Left ventricle myocardium superior (tissue), 1 donor: ENCODE measurements around the gene EEF2K. TPM values are rescaled to one million over a fixed set of nuclear protein-coding genes. Genes with fewer than 3 reads are reported as not detected.

Experiments
- ATAC-seq: fragments of 200-7000 bp; cut with Tn5 transposase; one replicate; pipeline ENCODE4 v1.9.1; 2020; ENCODE audit warnings: mild to moderate bottlenecking, moderate library complexity
- DNase-seq: peaks from one replicate; pipeline ENCODE4 v3.0.0-alpha.2; 2020
- intact Hi-C: fragments of 100-400 bp; cut with micrococcal nuclease; formaldehyde crosslinking; loops from one replicate; pipeline ENCODE4 v1.11.0; 2022
- total RNA-seq: library from RNA; stranded (reverse); fragmentation: NEBNext Ultra II Directional; extraction: Animal tissue kit (Norgen Biotek cat#: 25700); gene quantifications from one replicate; pipeline ENCODE4 v1.2.1, GENCODE V29; 2021
- donor health status: DM: no; HTN: yes; CAD: no; lungs with severe emphysema.

The EEF2K gene
- total RNA-seq, 1 donor from 2014 or later: 29.9 TPM

DNA sequence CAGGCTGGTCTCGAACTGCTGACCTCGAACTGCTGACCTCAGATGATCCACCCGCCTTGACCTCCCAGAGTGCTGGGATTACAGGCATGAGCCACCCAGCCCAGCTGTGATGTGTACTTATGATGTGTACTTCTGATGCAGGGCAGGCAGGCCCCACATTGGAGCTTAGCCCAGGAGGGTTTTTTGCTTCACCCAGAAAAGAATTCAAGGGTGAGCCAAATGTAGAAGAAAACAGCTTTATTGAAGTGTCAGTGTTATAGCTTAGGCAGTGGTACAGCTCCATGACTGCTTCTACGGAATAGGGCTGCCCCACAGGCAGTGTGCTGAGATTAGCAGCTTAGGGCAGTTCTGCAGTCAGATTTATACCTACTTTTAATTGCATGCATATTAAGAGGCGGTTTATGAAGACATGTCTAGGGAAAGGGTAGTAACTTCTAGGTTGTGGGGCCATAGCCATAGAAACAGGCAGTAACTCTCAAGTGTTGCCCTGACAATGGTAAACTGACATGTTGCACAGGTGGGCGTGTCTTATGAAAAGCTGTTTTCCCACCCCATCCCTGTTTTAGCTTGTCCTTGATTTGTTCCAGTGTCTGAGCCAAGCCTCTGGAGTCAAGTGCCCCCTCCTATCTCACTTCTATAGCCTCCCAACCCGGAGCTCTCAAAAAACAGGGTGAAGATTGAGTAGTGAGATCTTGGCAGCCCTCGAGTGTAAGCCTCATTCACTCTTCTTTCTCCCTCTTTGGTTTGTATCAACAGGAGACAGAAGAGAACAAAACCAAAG, 67.0 kb downstream of the EEF2K start:
- intact Hi-C loops: no loop called here
- no peak for DNase-seq
- peak; percentile 91 for ATAC-seq

DNA sequence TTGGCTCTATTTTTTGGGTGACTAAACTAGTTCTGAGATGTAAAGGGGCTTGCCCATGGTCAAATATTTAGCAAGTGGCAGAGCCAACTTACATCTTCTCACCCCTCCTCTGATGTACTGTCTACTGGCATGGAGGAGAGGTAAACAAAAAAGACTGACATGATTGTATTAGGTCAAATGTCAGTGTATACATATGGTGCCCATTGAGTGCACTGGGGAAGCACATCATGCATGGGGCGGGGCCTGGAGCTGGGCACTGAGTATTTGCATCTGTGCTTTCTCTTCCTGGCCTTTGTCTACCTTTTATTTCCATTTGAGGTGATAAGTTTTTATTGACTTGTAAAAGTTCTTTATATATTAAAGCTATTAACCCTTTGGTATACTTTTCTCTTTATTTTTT, 68.8 kb downstream of the EEF2K start:
- intact Hi-C loops: no loop called here
- DNase-seq: no peak

DNA sequence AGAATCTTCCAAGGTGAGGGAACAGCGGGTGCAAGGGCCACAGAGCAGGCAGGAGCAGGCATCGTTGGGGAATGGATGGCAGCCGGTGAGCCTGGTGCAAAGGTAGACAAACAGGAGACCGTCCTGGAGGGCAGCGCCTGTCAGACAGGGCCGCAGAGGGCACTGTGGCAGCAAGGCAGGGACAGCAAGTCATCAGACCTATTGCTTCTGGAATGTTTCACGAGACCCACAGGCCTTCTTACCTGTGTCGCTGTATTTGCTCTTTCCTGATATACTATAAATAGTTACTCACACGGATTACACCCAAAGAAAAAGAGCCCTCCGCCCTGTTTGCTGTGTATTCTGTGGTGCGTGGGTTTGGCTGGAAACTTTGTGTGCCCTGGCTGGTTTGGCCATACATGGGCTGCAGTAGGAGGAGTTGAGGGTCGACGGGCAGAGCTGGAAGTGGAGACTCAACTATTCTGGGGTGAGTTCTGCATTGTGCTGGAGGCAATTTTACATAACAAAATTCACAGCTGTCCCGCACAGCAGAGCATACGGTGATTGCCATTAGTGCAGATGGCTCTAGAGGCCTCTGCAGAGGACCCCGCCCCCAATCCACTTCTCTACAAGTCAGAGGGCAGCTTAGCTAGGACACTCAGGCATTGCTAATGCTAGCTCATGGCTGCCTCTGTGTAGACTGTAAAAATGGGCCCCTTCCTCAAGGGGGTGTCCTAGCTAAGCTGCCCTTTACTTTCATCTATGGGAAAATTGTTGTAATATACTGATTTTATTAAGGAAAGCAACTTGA, 72.6 kb downstream of the EEF2K start:
- intact Hi-C loops: no loop called here
- DNase-seq: no peak
- ATAC-seq: no peak

More for the DNA sequence above, 68.8 kb downstream of the EEF2K start:
- no peak for ATAC-seq

DNA sequence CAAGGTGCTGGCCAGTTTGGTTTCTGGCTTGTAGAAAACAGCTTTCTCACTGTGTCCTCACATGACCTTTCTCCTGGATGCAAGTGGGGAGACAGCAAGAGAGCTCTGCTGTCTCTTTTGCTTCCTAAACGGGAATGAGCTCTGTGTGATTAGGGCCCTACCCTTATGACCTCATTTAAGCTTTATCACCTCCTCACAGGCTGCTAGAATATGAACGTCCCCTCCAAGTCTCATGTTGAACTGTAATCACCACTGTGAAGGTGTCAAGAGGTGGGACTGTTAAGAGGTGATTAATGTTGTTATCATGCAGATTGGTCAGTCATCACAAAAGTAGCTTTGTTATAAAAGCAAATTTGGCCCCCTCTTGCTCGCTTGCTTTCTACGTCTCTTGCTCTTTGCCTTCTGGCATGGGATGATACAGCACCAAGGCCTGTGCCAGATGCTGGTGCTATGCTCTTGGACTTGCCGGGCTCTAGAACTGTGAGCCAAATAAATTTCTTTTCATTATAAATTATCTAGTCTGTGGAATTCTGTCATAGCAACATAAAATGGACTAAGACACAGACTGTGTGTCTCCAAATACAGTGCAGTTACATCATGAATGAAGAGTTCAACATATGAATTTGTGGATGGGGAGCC, 76.3 kb downstream of the EEF2K start:
- no peak for DNase-seq
- intact Hi-C loops: no loop called here

DNA sequence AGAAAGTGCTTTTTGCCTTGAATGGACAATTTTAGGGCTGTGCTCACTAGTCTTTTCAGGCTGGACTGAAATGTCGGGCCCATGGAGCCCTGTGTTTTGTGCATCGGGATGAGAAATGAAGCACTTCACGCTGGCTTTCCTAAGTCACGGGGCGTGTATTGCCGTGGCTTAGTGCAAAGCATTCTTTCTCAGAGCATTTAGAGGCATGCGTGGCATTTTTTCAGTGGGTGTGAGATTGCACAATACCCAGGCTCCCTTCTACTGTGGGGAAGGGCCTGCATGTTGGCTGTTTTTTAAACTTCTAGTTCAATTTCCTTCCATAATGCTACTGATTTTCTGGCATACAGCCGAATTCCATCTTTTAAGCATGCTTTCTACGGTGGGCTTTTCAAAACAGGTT, 78.6 kb downstream of the EEF2K start:
- DNase-seq (no peak), ATAC-seq (no peak)
- intact Hi-C loops: no loop called here

More for the DNA sequence above, 76.3 kb downstream of the EEF2K start:
- no peak for ATAC-seq

DNA sequence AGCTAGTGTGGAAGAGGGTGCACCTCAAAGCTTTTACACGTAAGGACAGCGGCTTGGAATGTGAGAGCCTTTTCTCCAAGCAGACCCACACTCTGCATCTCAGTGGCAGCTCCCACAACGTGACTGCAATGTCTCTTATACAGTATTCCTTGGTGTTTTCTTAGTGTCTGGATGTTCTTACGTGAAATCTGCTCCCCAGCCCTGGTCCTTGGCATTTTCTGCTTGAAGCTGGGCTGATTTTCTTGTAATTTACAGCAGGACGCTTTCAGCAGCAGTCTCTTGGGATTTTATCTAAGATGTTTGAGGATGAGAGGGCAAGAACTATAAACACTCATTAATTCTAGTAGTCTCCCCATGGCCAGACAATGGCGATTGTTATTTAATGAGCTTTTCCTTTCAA, 79.0 kb downstream of the EEF2K start:
- no peak for DNase-seq
- intact Hi-C loops: no loop called here
- ATAC-seq: no peak

DNA sequence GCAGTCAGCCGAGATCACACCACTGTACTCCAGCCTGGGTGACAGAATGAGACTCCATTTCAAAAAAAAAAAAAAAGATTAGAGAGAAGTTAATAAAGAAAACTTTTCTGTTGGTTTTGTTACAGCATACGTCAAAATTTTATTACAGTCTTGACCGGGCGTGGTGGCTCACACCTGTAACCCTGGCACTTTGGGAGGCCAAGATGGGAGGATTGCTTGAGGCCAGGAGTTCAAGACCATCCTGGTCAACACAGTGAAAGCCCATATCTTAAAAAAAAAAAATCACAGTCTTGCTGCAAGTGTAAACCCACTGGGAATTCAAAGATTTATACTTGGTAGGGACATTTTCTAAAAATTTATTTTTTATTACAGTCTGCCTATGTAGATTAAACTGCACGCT, 84.9 kb downstream of the EEF2K start:
- no peak for ATAC-seq
- no peak for DNase-seq
- intact Hi-C loops: loop anchor here (10.0 kb wide), 2 partner anchors 56 to 286 kb away; partner anchors contain the start of genes MOSMO and PDZD9

DNA sequence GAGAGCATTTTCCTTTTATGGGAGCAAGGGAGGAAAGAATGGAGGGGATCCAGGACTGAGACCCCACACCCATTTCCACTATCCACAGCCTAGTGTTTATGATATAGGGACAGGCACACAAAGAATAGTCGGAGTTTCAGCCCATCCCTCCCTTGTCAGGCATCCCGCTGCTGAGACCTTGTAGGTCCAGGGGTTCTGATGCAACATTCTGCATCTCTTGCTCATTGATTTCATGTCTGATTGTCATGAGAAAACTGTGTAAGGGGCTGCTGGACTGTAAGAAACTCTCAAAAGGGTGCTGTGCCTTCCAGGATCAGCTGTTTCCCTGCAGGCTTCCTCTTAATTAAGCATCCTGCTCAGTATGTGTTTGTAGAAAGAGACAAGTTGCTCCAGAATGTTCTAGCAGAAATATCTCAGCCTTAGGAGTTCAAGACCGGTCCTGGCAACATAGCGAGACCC, 85.8 kb downstream of the EEF2K start:
- ATAC-seq: no peak
- intact Hi-C loops: loop anchor here (10.0 kb wide), 2 partner anchors 57 to 287 kb away; partner anchors contain the start of genes MOSMO and PDZD9

DNA sequence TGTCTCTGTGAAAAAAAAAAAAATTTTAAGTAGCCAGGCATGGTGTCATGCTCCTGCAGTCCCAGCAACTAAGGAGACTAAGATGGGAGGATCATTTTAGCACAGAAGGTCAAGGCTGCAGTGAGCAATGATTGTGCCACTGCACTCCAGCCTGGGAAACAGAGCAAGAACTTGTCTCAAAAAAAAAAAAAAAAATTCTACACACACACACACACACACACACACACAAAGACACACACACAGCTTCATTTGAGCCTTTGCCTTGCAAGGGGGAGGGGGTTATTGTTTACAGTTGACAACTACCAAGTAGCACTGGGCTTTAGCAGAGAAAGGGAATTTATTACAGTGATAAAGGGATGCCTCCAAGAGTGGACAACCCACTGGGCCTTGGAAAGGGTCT, 86.2 kb downstream of the EEF2K start:
- DNase-seq (no peak), ATAC-seq (no peak)
- intact Hi-C loops: loop anchor here (10.0 kb wide), 2 partner anchors 58 to 288 kb away; partner anchors contain the start of genes MOSMO and PDZD9

More for the DNA sequence above, 85.8 kb downstream of the EEF2K start:
- DNase-seq: no peak

DNA sequence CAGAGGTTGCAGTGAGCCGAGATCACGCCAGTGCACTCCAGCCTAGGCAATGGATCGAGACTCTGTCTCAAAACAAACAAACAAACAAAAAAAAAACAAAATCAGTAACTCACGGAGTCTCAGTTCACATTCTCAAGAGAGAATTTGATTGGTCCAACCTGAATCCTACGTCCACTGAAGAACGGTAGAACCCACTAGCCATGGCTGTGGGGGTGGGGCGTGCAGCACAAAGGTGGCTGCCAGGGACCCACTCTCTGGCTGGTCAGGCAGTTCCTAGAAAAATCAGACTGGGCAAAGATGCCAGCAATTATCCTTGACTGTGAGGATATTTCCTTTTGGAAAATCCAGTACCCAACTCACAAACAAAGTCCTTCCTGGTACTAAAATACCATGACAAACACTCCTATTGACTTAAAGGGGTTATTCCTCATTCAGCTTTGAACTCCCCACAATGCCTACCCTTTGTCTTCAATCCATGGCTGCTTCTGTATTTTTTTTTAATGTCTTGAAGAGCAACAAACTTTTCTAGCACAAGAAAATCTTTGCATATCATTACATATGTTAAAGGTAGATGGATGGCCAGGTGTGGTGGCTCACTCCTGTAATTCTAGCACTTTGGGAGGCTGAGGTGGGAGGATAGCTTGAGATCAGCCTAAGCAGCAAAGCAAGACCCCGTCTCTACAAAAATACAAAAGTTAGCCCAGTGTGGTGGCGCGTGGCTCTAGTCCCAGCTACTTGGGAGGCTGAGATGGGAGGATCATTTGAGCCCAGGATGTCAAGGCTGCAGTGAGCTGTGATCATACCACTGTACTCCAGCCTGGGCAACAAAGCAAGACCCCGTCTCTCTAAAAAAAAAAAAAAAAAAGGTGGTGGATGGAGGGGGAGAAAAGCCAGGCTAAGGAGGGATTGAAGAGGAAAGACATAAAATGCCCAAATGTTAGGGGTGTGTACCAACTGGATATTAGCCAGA, 87.3 kb downstream of the EEF2K start:
- intact Hi-C loops: loop anchor here (10.0 kb wide), 2 partner anchors 59 to 289 kb away; partner anchors contain the start of genes MOSMO and PDZD9
- ATAC-seq: no peak

DNA sequence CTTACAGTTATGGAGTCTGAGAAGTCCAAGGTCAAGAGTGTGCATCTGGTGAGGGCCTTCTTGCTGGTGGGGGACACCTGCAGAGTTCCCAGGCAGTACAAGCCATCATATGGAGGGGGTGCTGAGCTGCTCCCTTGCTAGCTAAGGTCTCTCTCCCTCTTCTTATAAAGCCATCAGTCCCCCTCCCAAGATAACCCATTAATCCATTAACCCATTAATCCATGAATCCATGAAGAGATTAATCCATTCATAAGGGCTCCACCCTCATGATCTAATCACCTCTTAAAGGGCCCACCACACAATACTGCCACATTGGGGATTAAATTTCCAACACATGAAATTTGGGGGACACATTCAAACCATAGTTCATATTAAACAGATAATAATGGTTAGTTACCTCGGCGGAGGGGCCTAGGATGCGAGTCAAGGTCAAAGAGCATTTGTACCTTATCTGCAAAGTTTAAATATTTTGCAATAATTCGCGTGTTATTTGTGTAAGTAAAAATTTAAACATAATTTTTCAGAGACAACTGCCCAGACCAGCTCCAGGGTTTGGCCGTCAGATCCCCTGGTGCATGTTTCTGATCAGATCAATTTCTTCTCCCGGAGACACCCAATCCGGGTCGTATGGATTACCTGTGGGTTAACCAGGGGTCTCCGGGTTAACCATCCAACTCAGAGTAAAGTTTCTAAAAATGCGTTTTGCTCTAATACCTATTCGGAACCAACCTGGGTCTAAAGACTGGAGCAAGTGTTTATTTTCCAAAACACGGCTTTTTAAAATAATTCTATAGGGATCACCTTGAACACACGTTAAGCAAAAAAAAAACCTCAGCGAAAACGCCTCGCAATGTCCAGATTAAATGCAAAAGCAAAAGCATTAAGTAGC, 90.4 kb downstream of the EEF2K start:
- no peak for DNase-seq
- ATAC-seq: no peak
- intact Hi-C loops: loop anchor here (5.0 to 10.0 kb wide), 3 partner anchors 62 to 292 kb away; partner anchors contain the start of genes MOSMO and PDZD9

More for the DNA sequence above, 87.3 kb downstream of the EEF2K start:
- no peak for DNase-seq

DNA sequence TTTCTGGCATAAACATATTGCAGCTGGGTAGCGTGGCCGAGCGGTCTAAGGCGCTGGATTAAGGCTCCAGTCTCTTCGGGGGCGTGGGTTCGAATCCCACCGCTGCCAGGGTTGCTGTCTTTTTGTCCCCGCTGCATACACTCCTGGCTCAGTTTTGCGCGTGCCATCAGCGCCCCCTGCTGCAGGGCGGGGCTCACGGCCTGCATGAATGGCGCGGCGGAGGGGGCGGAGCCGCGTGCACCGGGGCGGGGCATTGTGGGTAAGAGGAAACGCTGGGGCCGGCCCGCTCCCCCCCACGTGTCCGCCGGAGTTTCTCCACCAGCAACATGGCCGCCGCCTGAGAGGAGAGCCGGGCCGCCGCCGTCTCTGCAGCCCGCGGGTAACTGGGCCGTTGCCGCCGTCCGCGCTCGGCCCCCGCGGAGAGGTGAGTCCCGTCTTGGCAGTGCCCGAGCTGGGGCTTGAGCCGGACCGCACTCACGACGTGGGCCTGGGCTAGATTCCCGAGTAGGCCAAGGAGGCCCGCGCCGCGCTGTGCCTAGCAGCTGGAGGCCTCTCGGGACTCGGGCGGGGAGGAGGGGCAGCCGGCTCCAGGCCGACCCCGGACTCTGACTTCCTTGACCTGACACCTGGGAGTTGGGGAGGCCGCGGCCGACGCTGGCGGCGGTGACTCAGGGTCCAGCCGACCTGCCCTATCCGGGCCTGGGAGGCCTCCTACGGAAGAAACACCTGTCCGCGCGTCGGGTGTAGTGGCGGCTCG, 91.2 kb downstream of the EEF2K start, which contains the start of gene POLR3E:
Gene POLR3E, plus strand, starts transcription at position 296 of the 757 bp plus-strand sequence. CDS start 5,560 bp downstream, outside the sequence.
- intact Hi-C loops: loop anchor here (5.0 to 10.0 kb wide), 3 partner anchors 62 to 292 kb away; partner anchors contain the start of genes MOSMO and PDZD9
- ATAC-seq (peak; percentile 96), DNase-seq (peak; percentile 100)

DNA sequence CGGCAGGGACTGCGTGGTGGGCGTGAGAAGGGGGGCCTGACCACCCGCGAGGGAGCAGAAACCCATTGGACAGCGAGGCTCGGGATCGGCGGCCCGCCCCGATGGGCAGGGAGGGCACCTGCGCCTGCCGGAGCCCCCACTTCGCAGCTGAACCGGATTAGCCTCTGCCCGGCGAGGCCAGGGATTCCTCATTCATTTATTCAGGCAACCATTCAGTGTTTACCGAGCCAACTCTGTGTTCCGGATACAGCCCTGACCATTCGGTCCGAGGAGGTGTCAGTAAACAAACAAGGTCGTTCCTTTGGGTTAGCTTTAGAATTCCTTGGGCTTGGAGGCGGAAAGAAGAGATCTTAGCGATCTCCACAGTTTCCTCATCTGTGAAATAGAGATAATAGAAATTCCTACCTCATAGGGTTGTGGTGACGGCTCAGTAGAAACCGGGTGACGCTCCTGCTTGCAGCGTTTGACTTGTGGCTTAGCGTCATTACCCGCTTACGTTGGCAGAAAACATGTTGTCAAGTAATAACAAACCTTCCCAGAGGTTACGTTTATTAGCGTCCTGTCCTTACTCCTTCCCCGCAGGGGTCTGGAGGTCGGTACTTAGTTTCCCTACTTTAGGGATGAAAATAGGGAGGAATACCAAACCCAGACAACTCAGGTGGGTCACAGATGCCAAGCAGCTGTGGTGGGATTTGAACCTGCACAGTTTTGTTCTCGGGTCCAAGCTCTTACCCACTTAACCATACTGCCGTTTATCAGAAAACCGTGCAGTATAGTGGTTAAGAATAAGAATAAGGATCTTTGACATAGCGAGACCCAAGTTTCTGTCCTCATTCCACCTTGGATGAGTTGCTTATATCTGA, 92.0 kb downstream of the EEF2K start:
- ATAC-seq (peak; percentile 54), DNase-seq (peak; percentile 62)
- intact Hi-C loops: loop anchor here (5.0 to 10.0 kb wide), 3 partner anchors 63 to 293 kb away; partner anchors contain the start of genes MOSMO and PDZD9

DNA sequence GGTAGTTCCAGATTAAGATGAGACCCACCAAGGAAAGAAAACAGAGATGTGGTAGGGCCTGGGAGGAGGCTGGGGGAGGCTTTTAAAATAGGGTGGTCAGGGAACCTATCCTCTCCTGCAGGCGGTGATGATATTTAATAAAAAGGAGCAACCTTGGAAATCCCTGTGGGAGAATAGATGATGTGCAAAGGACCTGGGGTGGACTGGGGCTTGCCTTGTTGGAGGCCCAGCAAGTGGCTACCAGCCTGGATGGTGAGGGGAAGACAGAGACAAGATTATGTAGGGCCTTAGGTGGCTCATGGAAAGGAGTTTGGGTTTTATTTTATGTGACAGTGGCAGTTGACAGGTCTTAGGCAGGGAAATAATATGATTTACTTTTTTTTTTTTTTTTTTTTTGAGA, 93.0 kb downstream of the EEF2K start:
- DNase-seq (no peak), ATAC-seq (no peak)
- intact Hi-C loops: loop anchor here (5.0 to 10.0 kb wide), 3 partner anchors 64 to 294 kb away; partner anchors contain the start of genes MOSMO and PDZD9

DNA sequence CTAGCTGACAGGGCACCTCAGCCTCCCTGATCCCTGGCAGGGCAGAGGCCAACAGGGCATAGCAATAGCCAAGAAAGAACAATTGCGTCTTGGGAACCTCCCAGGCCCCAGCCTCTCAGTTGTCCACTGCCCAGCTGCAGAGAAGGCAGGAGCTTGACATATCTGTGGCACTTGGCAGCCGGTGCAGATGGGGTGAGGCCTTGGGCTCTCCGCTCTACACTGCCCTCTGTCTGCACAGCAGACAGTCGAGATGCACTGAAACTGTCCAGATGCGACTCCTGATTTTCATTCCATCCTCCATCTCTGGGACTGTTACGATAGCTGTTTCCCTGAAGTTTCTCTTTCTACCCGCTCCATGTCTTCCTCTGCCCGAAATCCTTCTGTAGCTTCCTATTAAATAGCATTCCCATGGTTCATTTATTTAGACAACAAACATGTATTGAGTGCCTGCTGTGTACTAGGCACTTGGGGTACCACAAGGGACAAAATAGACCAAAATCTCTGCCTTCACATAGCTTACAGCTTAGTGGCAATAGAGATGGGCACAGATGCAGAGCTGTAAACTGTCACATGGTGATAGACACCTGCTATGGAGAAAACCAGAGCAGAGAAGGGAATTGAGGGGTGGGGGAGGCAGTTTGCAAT, 94.5 kb downstream of the EEF2K start:
- peak; percentile 20 for ATAC-seq
- peak; percentile 80 for DNase-seq
- intact Hi-C loops: no loop called here
